Retinal pigment epithelial cell (primary cell): ENCODE data around the gene NARS2.
"Not testable (repeated sequence)": the region's sequence is repeated elsewhere in the genome, so short reads cannot be mapped to it uniquely, and the experiment has no call there.

Source experiments
- DNase-seq: peaks from one replicate; pipeline ENCODE4 v3.0.0-alpha.2; 2010; ENCODE audit warnings: low read depth
- H3K4me3 ChIP-seq: 2 replicates; pipeline ENCODE4 v1.5.1; 2011; ENCODE audit warnings: mild to moderate bottlenecking, low read length, control low read depth, moderate library complexity
- TF ChIP-seq, protein P1 (sequence below): conservative IDR thresholded peaks from 2 replicates; pipeline ENCODE4 v1.5.1; 2011; ENCODE audit warnings: low read depth, low read length, control low read depth, inconsistent platforms

Gene NARS2, protein sequence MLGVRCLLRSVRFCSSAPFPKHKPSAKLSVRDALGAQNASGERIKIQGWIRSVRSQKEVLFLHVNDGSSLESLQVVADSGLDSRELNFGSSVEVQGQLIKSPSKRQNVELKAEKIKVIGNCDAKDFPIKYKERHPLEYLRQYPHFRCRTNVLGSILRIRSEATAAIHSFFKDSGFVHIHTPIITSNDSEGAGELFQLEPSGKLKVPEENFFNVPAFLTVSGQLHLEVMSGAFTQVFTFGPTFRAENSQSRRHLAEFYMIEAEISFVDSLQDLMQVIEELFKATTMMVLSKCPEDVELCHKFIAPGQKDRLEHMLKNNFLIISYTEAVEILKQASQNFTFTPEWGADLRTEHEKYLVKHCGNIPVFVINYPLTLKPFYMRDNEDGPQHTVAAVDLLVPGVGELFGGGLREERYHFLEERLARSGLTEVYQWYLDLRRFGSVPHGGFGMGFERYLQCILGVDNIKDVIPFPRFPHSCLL

GRCh38 chr11:78574386-78575381 lies at the start of gene NARS2:
Gene NARS2, minus strand, starts transcription at chr11:78574864. Its CDS starts 376 bp downstream, at chr11:78574488.
- peak; percentile 89 for DNase-seq
- peak within 1 kb of the TSS; percentile 92 for H3K4me3 ChIP-seq
- TF ChIP-seq, protein P1, sequence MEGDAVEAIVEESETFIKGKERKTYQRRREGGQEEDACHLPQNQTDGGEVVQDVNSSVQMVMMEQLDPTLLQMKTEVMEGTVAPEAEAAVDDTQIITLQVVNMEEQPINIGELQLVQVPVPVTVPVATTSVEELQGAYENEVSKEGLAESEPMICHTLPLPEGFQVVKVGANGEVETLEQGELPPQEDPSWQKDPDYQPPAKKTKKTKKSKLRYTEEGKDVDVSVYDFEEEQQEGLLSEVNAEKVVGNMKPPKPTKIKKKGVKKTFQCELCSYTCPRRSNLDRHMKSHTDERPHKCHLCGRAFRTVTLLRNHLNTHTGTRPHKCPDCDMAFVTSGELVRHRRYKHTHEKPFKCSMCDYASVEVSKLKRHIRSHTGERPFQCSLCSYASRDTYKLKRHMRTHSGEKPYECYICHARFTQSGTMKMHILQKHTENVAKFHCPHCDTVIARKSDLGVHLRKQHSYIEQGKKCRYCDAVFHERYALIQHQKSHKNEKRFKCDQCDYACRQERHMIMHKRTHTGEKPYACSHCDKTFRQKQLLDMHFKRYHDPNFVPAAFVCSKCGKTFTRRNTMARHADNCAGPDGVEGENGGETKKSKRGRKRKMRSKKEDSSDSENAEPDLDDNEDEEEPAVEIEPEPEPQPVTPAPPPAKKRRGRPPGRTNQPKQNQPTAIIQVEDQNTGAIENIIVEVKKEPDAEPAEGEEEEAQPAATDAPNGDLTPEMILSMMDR, result no peak

DNA sequence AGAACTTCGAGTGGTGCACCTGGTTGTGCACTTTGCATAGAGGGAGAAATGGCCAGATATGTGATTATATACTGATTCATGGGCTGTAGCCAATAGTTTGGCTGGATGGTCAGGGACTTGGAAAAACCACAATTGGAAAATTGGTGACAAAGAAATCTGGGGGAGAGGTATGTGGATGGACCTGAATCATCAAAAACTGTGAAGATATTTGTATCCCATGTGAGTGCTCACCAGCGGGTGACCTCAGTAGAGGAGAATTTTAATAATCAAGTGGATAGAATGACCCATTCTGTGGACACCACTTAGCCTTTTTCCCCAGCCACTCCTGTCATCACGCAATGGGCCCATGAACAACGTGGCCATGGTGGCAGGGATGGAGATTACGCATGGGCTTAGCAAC lies 48.0 kb upstream of the NARS2 start:
- no peak for DNase-seq
- TF ChIP-seq, protein P1, result no peak

DNA sequence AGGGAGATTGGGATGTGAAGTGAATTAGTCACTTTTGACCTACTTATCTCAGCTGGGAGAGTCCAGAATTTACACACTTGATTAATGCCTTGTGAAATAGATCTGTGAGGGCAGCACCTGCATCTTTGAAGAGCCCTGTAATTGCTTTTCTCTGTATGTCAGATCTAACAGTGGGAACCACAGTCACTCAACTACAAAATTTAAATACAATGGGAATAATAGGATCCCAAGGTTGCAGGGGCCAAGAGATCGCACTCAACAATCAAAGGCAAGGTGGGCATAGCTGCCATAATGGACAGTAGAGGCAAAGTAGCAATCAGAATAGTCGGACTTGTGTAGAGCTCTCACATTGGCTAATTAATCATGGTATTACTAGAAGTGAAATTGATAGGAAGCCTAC lies 45.5 kb upstream of the NARS2 start:
- no peak for DNase-seq
- H3K4me3 ChIP-seq, result no peak overlapping the region
- TF ChIP-seq, protein P1, result no peak

More for the DNA sequence above, 48.0 kb upstream of the NARS2 start:
- no peak overlapping the region for H3K4me3 ChIP-seq

- no peak for DNase-seq
- TF ChIP-seq, protein P1, result no peak
- no peak overlapping the region for H3K4me3 ChIP-seq
These were observed 41.1 kb upstream of the NARS2 start for GRCh38 chr11:78615724-78616123.

- no peak overlapping the region for H3K4me3 ChIP-seq
- TF ChIP-seq, protein P1, result no peak
- no peak for DNase-seq
These were observed 38.7 kb upstream of the NARS2 start for GRCh38 chr11:78613378-78613813.

GRCh38 chr11:78612721-78613377 lies 38.2 kb upstream of the NARS2 start:
- TF ChIP-seq, protein P1, result no peak
- no peak overlapping the region for H3K4me3 ChIP-seq
- DNase-seq, result no peak

- H3K4me3 ChIP-seq, DNase-seq: not testable (repeated sequence)
These were observed 34.7 kb upstream of the NARS2 start for GRCh38 chr11:78609321-78609720.
